ENCODE data around the gene SLC28A2. TPM values are rescaled to one million over a fixed set of nuclear protein-coding genes. Genes with fewer than 3 reads are reported as not detected.

Gene SLC28A2
- total RNA-seq, 1 experiment from 2014 or later, result not detected

GRCh38 chr15:45276831-45277230 is 24.8 kb downstream of the SLC28A2 start:
- CTCF ChIA-PET, result interaction anchor here (0.8 to 1.0 kb wide), 3 partner anchors 79 to 159 kb away, joined by 3 to 5 read pairs (median 4); no protein-coding TSS in a partner anchor
- intact Hi-C loops (cut with micrococcal nuclease), result no loop called here
- no peaks in the 10 kb centered on the region for H3K9me3 ChIP-seq (ENCODE audit: low read length)
- H4K20me1 ChIP-seq (ENCODE audit: low read length), result no peaks in the 10 kb centered on the region
- no peak overlapping the region for H3K4me3 ChIP-seq (ENCODE audit: low read length)
- no TSS peak for BruUV-seq (replicated peaks)
- no peaks in the 10 kb centered on the region for H3K36me3 ChIP-seq (ENCODE audit: low read depth, low read length)
- H3K27me3 ChIP-seq (ENCODE audit: low read length), result no peaks in the 10 kb centered on the region
- H3K9me2 ChIP-seq (replicated peaks; ENCODE audit: low read length), result no peaks in the 10 kb centered on the region
- H3K27ac ChIP-seq (ENCODE audit: low read length), result no peak overlapping the region
- H3K4me1 ChIP-seq (ENCODE audit: insufficient read depth, low read length), result peaks cover 13% of the 10 kb centered on the region
- TF ChIP-seq EZH2 (IDR thresholded peaks at IDR 0.05; ENCODE audit: low read length, unreplicated experiment) (no peak), CTCF (conservative IDR thresholded peaks at IDR 0.05; ENCODE audit: low read depth, low read length) (peak; percentile 64)
- no peaks in the 10 kb centered on the region for H3K79me2 ChIP-seq (ENCODE audit: low read length)
- H2AFZ ChIP-seq (ENCODE audit: low read length), result no peak overlapping the region
- no peak overlapping the region for H3K9ac ChIP-seq (ENCODE audit: low read length)
- H3K4me2 ChIP-seq (ENCODE audit: low read length), result no peak overlapping the region
- DNase-seq, result peak; percentile 74
- POLR2A ChIA-PET (ENCODE audit: unreplicated experiment), result no interaction called here
- no peaks in the 10 kb centered on the region for H3F3A ChIP-seq (ENCODE audit: low read length, unreplicated experiment)
- 0 out of 2 replicates have a peak, but pooled peaks have one; percentile 9 for ATAC-seq

GRCh38 chr15:45279024-45279698 is 27.1 kb downstream of the SLC28A2 start:
- intact Hi-C loops (cut with micrococcal nuclease), result loop anchor here (1.0 to 2.0 kb wide), 3 partner anchors 79 to 152 kb away; no protein-coding TSS in a partner anchor
- TF ChIP-seq EZH2 (IDR thresholded peaks at IDR 0.05; ENCODE audit: low read length, unreplicated experiment) (no peak), CTCF (conservative IDR thresholded peaks at IDR 0.05; ENCODE audit: low read depth, low read length) (no peak), EZH2phosphoT487 (IDR thresholded peaks at IDR 0.05; ENCODE audit: borderline replicate concordance, low read length) (no peak)
- Histone ChIP-seq H3K9me2 (replicated peaks; ENCODE audit: low read length) (no peaks in the 10 kb centered on the region), H3K27ac (ENCODE audit: low read length) (peak overlapping the region; percentile 36), H3K36me3 (ENCODE audit: low read depth, low read length) (no peaks in the 10 kb centered on the region), H3K4me1 (ENCODE audit: insufficient read depth, low read length) (peaks cover 13% of the 10 kb centered on the region), H3K4me3 (ENCODE audit: low read length) (peak overlapping the region; percentile 75), H3K9ac (ENCODE audit: low read length) (peak overlapping the region; percentile 86), H4K20me1 (ENCODE audit: low read length) (no peaks in the 10 kb centered on the region), H3K27me3 (ENCODE audit: low read length) (no peaks in the 10 kb centered on the region), H3F3A (ENCODE audit: low read length, unreplicated experiment) (no peaks in the 10 kb centered on the region), H2AFZ (ENCODE audit: low read length) (peak overlapping the region; percentile 70), H3K9me3 (ENCODE audit: low read length) (no peaks in the 10 kb centered on the region), H3K79me2 (ENCODE audit: low read length) (no peaks in the 10 kb centered on the region), H3K4me2 (ENCODE audit: low read length) (peak overlapping the region; percentile 95)
- CTCF ChIA-PET, result interaction anchor here (1.4 kb wide), 1 partner anchor 116 kb away, joined by 4 read pairs; no protein-coding TSS in a partner anchor
- peak; percentile 99 for ATAC-seq
- no TSS peak for BruUV-seq (replicated peaks)
- POLR2A ChIA-PET (ENCODE audit: unreplicated experiment), result interaction anchor here (0.5 to 0.7 kb wide), 5 partner anchors 16 to 111 kb away, joined by 3 to 6 read pairs (median 4); no protein-coding TSS in a partner anchor
- peak; percentile 99 for DNase-seq

- Histone ChIP-seq H3K9me2 (replicated peaks; ENCODE audit: low read length) (no peaks in the 10 kb centered on the region), H3K9ac (ENCODE audit: low read length) (no peak overlapping the region), H3K9me3 (ENCODE audit: low read length) (no peaks in the 10 kb centered on the region), H3K36me3 (ENCODE audit: low read depth, low read length) (no peaks in the 10 kb centered on the region), H3K4me3 (ENCODE audit: low read length) (no peak overlapping the region), H3K79me2 (ENCODE audit: low read length) (no peaks in the 10 kb centered on the region), H2AFZ (ENCODE audit: low read length) (no peak overlapping the region), H3F3A (ENCODE audit: low read length, unreplicated experiment) (no peaks in the 10 kb centered on the region), H3K4me1 (ENCODE audit: insufficient read depth, low read length) (no peaks in the 10 kb centered on the region), H4K20me1 (ENCODE audit: low read length) (no peaks in the 10 kb centered on the region), H3K4me2 (ENCODE audit: low read length) (no peak overlapping the region), H3K27me3 (ENCODE audit: low read length) (no peaks in the 10 kb centered on the region), H3K27ac (ENCODE audit: low read length) (no peak overlapping the region)
- intact Hi-C loops (cut with micrococcal nuclease), result no loop called here
- POLR2A ChIA-PET (ENCODE audit: unreplicated experiment), result no interaction called here
- BruUV-seq (replicated peaks), result no TSS peak
- CTCF ChIA-PET, result no interaction called here
- TF ChIP-seq EZH2 (IDR thresholded peaks at IDR 0.05; ENCODE audit: low read length, unreplicated experiment) (no peak), EZH2phosphoT487 (IDR thresholded peaks at IDR 0.05; ENCODE audit: borderline replicate concordance, low read length) (no peak), CTCF (conservative IDR thresholded peaks at IDR 0.05; ENCODE audit: low read depth, low read length) (no peak)
- ATAC-seq (peak; percentile 73), DNase-seq (peak; percentile 63)
Observed at GRCh38 chr15:45285413-45285812, 33.4 kb downstream of the SLC28A2 start.

All from PC-3 (cell line).